H1 (cell line): ENCODE results near the gene OR2AJ1. TPM values are rescaled to one million over a fixed set of nuclear protein-coding genes. Genes with fewer than 3 reads are reported as not detected.

Experiments
- CTCF ChIA-PET: fragments of 300-600 bp; sonication (Branson Sonifier 250); formaldehyde crosslinking; loops from one replicate; lab custom pipeline; 2021; ENCODE audit not compliant: partially characterized antibody; lab: Charles Lee
- POLR2A ChIA-PET: fragments of 300-600 bp; sonication (Branson Sonifier 250); formaldehyde crosslinking; loops from one replicate; lab custom pipeline; 2021; ENCODE audit warnings: inconsistent platforms; ENCODE audit not compliant: partially characterized antibody; lab: Charles Lee
- DNase-seq, 2 experiments: peaks; one replicate each; pipeline versions ENCODE4 v3.0.0 to v3.0.0-alpha.2; 2010 to 2022; ENCODE audit warnings: low spot score in 2 of 2, low read depth in 1 of 2, mixed read lengths in 1 of 2
- FAIRE-seq: peaks from 2 replicates; lab custom pipeline; 2011; peaks lifted over from hg19 to GRCh38; lab: Jason Lieb, UNC
- H2AFZ ChIP-seq: 2 replicates; pipeline ENCODE4 v1.8.1; 2012; ENCODE audit warnings: low read length, inconsistent platforms
- H2AK5ac ChIP-seq: 2 replicates; pipeline ENCODE4 v1.6.1; 2013; ENCODE audit warnings: low read depth, low read length
- H2BK120ac ChIP-seq: replicated peaks from 2 replicates; pipeline ENCODE3; 2013; ENCODE audit warnings: low read depth, low read length, inconsistent platforms
- H2BK12ac ChIP-seq: 2 replicates; pipeline ENCODE4 v1.6.1; 2013; ENCODE audit warnings: low read depth, low read length
- H2BK15ac ChIP-seq: 2 replicates; pipeline ENCODE4 v1.6.1; 2013; ENCODE audit warnings: low read length
- H2BK20ac ChIP-seq: 2 replicates; pipeline ENCODE4 v1.6.1; 2013; ENCODE audit warnings: low read length
- H2BK5ac ChIP-seq: 2 replicates; pipeline ENCODE4 v1.6.1; 2013; ENCODE audit warnings: low read depth, low read length
- H3K14ac ChIP-seq: 2 replicates; pipeline ENCODE4 v1.6.1; 2013; ENCODE audit warnings: inconsistent platforms; ENCODE audit not compliant: insufficient read length
- H3K18ac ChIP-seq: 2 replicates; pipeline ENCODE4 v1.6.1; 2013; ENCODE audit warnings: low read length; ENCODE audit errors: extremely low read depth
- H3K23ac ChIP-seq: 2 replicates; pipeline ENCODE4 v1.6.1; 2013; ENCODE audit warnings: inconsistent platforms; ENCODE audit not compliant: insufficient read length
- H3K23me2 ChIP-seq: 2 replicates; pipeline ENCODE4 v1.6.1; 2013; ENCODE audit warnings: low read depth, low read length
- H3K27ac ChIP-seq: 2 replicates; pipeline ENCODE4 v1.6.1; 2011; ENCODE audit warnings: low read depth, low read length, inconsistent platforms
- H3K27me3 ChIP-seq, 4 experiments: replicated peaks in 1 of 4; 1 replicate in 1 of 4; 2 replicates in 3 of 4; pipeline versions ENCODE4 v1.6.1 to v1.8.1; 2011 to 2013; ENCODE audit warnings: low read length in 3 of 4, mild to moderate bottlenecking in 3 of 4, inconsistent platforms in 2 of 4, mixed read lengths in 2 of 4, moderate library complexity in 1 of 4; ENCODE audit not compliant: control insufficient read depth in 3 of 4, insufficient read depth in 3 of 4; ENCODE audit errors: extremely low read depth in 1 of 4
- H3K36me3 ChIP-seq, 4 experiments: 2 replicates each; pipeline versions ENCODE4 v1.6.1 to v1.8.1; 2011 to 2013; ENCODE audit warnings: mild to moderate bottlenecking in 4 of 4, low read length in 3 of 4, moderate library complexity in 2 of 4, control low read depth in 1 of 4, inconsistent platforms in 1 of 4; ENCODE audit not compliant: insufficient read depth in 4 of 4, control insufficient read depth in 2 of 4
- H3K4ac ChIP-seq: replicated peaks from 2 replicates; pipeline ENCODE3; 2013; ENCODE audit warnings: low read length, low read depth, mixed read lengths, inconsistent platforms; ENCODE audit not compliant: insufficient read length
- H3K4me1 ChIP-seq, 4 experiments: replicated peaks in 1 of 4; 1 replicate in 1 of 4; 2 replicates in 3 of 4; pipeline versions ENCODE4 v1.6.1 to v1.8.1; 2011 to 2013; ENCODE audit warnings: low read length in 3 of 4, inconsistent platforms in 2 of 4, mixed read lengths in 1 of 4; ENCODE audit not compliant: insufficient read depth in 4 of 4, control insufficient read depth in 3 of 4
- H3K4me2 ChIP-seq, 2 experiments: 2 replicates each; pipeline versions ENCODE4 v1.6.1 to v1.8.1; 2011 to 2013; ENCODE audit warnings: low read depth in 2 of 2, low read length in 2 of 2, control low read depth in 1 of 2, inconsistent platforms in 1 of 2, mild to moderate bottlenecking in 1 of 2; ENCODE audit not compliant: insufficient read depth in 1 of 2
- H3K4me3 ChIP-seq, 4 experiments: fragments of 200-600, 300-600 bp in 1 of 4; sonication (generic), shearing (Covaris generic), sonication (Bioruptor Twin) in 1 of 4; 2 replicates each; pipeline versions ENCODE4 v1.5.1 to v1.8.1; 2011 to 2016; ENCODE audit warnings: low read length in 4 of 4, low read depth in 3 of 4, control low read depth in 2 of 4, inconsistent platforms in 2 of 4, mild to moderate bottlenecking in 2 of 4, mixed read lengths in 1 of 4, moderate library complexity in 1 of 4; ENCODE audit not compliant: insufficient read depth in 2 of 4; ENCODE audit errors: extremely low read depth in 1 of 4
- H3K56ac ChIP-seq: replicated peaks from 2 replicates; pipeline ENCODE3; 2013; ENCODE audit warnings: low read depth, mild to moderate bottlenecking, mixed read lengths, low read length, inconsistent platforms; ENCODE audit not compliant: insufficient read length
- H3K79me1 ChIP-seq: 2 replicates; pipeline ENCODE4 v1.6.1; 2013; ENCODE audit warnings: low read depth, low read length, control low read depth
- H3K79me2 ChIP-seq, 2 experiments: 2 replicates each; pipeline versions ENCODE4 v1.6.1 to v1.8.1; 2012 to 2013; ENCODE audit warnings: low read length in 2 of 2, mild to moderate bottlenecking in 2 of 2, inconsistent platforms in 1 of 2; ENCODE audit not compliant: insufficient read depth in 2 of 2, control insufficient read depth in 1 of 2
- H3K9ac ChIP-seq, 4 experiments: replicated peaks in 1 of 4; 1 replicate in 1 of 4; 2 replicates in 3 of 4; pipeline versions ENCODE4 v1.6.1 to v1.8.1; 2011 to 2013; ENCODE audit warnings: low read depth in 3 of 4, low read length in 3 of 4, control low read depth in 2 of 4, mild to moderate bottlenecking in 2 of 4, moderate library complexity in 2 of 4, inconsistent platforms in 1 of 4; ENCODE audit errors: extremely low read depth in 1 of 4
- H3K9me3 ChIP-seq, 2 experiments: 2 replicates each; pipeline versions ENCODE4 v1.6.1 to v1.8.1; 2012 to 2013; ENCODE audit warnings: mild to moderate bottlenecking in 2 of 2, moderate library complexity in 2 of 2, control low read depth in 1 of 2, inconsistent platforms in 1 of 2, low read depth in 1 of 2, low read length in 1 of 2, mixed read lengths in 1 of 2; ENCODE audit not compliant: insufficient read depth in 2 of 2
- H4K20me1 ChIP-seq, 2 experiments: replicated peaks in 1 of 2; 2 replicates each; pipeline versions ENCODE3 to v1.8.1; 2011 to 2013; ENCODE audit warnings: inconsistent platforms in 2 of 2, low read length in 2 of 2, mild to moderate bottlenecking in 1 of 2; ENCODE audit not compliant: insufficient read depth in 2 of 2, control insufficient read depth in 1 of 2
- H4K5ac ChIP-seq: 2 replicates; pipeline ENCODE4 v1.6.1; 2013; ENCODE audit warnings: low read length, low read depth, mixed read lengths, inconsistent platforms; ENCODE audit not compliant: insufficient read length
- H4K8ac ChIP-seq: 2 replicates; pipeline ENCODE4 v1.8.0; 2013; ENCODE audit warnings: mild to moderate bottlenecking, moderate library complexity, low read length, inconsistent platforms; ENCODE audit not compliant: insufficient read depth; ENCODE audit errors: extremely low read depth
- H4K91ac ChIP-seq: replicated peaks from 2 replicates; pipeline ENCODE3; 2013; ENCODE audit warnings: low read length, mixed read lengths, inconsistent platforms; ENCODE audit not compliant: insufficient read length
- BACH1 ChIP-seq: IDR thresholded peaks from 2 replicates; pipeline ENCODE4 v1.6.1; 2012; ENCODE audit warnings: low read length, improper control_type of control experiment
- CEBPB ChIP-seq: IDR thresholded peaks from 2 replicates; pipeline ENCODE4 v1.6.1; 2012; ENCODE audit warnings: low read depth, low read length
- CTCF ChIP-seq, 3 experiments: IDR thresholded peaks; 1 replicate in 2 of 3; 2 replicates in 1 of 3; pipeline versions ENCODE4 v1.5.1 to v1.6.1; 2011; ENCODE audit warnings: low read length in 3 of 3, mild to moderate bottlenecking in 3 of 3, inconsistent platforms in 2 of 3, low read depth in 1 of 3, moderate library complexity in 1 of 3; ENCODE audit not compliant: insufficient read depth in 1 of 3; ENCODE audit errors: control extremely low read depth in 1 of 3
- FOSL1 ChIP-seq: IDR thresholded peaks from 2 replicates; pipeline ENCODE4 v1.6.1; 2011; ENCODE audit warnings: mild to moderate bottlenecking, low read depth, low read length, moderate library complexity; ENCODE audit not compliant: insufficient read depth
- PHF8 ChIP-seq: fragments of 200-600 bp; sonication (generic); conservative IDR thresholded peaks from 2 replicates; pipeline ENCODE4 v1.7.1; 2012; ENCODE audit warnings: low read depth, mild to moderate bottlenecking, inconsistent platforms, low read length, moderate library complexity
- POU5F1 ChIP-seq: IDR thresholded peaks from 2 replicates; pipeline ENCODE4 v1.6.1; 2011; ENCODE audit warnings: low read depth, mild to moderate bottlenecking, low read length, moderate library complexity
- RBBP5 ChIP-seq: IDR thresholded peaks from 2 replicates; pipeline ENCODE4 v1.7.1; 2012; ENCODE audit warnings: low read depth, mild to moderate bottlenecking, inconsistent platforms, low read length, moderate library complexity, borderline replicate concordance
- SIN3A ChIP-seq, 2 experiments: IDR thresholded peaks in 1 of 2; conservative IDR thresholded peaks in 1 of 2; 2 replicates each; pipeline ENCODE4 v1.6.1; 2011 to 2012; ENCODE audit warnings: low read length in 2 of 2, improper control_type of control experiment in 1 of 2, low read depth in 1 of 2, mild to moderate bottlenecking in 1 of 2
- TAF7 ChIP-seq: optimal IDR thresholded peaks from 2 replicates; pipeline ENCODE3; 2011; ENCODE audit warnings: low read depth, mild to moderate bottlenecking, inconsistent platforms, low read length, moderate library complexity, borderline replicate concordance
- WGBS, 2 experiments: shearing (Covaris generic) in 1 of 2; methylation state at CpG; one replicate each; pipeline versions ENCODE4 v1.1.6 to v1.1.7; 2013 to 2015; ENCODE audit warnings: low lambda C conversion rate in 2 of 2, mixed read lengths in 2 of 2, inconsistent platforms in 1 of 2, low coverage in 1 of 2, missing lambda C conversion rate in 1 of 2; ENCODE audit not compliant: insufficient replicate concordance in 2 of 2, insufficient coverage in 1 of 2, insufficient read length in 1 of 2; ENCODE audit errors: extremely low coverage in 1 of 2, missing lambda C conversion rate in 1 of 2; 5-methylcytosine and 5-hydroxymethylcytosine counted together
- polyA plus RNA-seq, 7 experiments: library from polyadenylated mRNA; depleted of rRNA in 3 of 7; stranded (reverse) in 5 of 7; unstranded in 2 of 7; fragments of >200 nt in 5 of 7; fragments of 200-250 nt in 2 of 7; gene quantifications; 1 replicate in 5 of 7; 2 replicates in 1 of 7; 4 replicates in 1 of 7; pipeline versions ENCODE4 v1.2.1 to v1.2.3, GENCODE V29; 2011 to 2013; ENCODE audit warnings: missing spikeins in 2 of 7, mixed read lengths in 2 of 7
- total RNA-seq: library from RNA; stranded (reverse); fragmentation: NEBNext Ultra II Directional; extraction: Animal tissue kit (Norgen Biotek cat#: 25700); gene quantifications from 2 replicates; pipeline ENCODE4 v1.2.1, GENCODE V29; 2021
- TF ChIP-seq, protein P1 (sequence below): IDR thresholded peaks from 2 replicates; pipeline ENCODE4 v1.6.1; 2012; ENCODE audit warnings: inconsistent platforms

The OR2AJ1 gene
- total and polyA plus RNA-seq, 2 of the 8 experiments (the other 6 are each of a cell fraction or from before 2014, with no cell fraction given) = not detected

DNA sequence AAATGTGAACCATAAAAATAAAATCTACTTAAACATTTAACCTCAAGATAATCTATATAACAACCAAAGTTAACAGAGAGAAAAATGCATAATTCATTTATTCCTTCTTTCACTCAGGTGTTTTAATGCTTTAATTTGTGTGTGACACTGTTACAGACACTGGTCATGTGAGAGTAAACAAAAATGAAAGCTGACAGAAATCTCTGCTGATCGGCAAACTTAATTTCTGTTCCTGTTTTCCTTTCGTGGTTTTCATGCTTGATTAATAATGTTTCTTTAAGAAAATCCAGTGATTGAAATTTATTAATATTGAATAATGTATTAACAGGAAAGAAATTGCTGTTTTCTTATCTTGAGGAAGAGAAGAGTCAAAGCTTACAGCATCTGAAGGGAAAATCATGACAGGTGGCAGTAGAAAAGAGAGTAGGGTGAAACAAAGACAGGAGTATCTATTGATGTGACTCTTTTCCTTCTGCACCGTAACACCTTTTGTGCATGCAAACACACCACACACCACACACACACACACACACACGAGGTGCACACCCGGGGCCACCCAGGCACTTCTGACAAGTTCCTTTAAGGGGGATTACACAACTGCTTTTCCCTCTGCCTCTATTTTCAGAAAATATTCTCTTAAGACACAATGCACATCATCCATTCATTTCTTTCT is 42.0 kb downstream of the OR2AJ1 start:
- Histone ChIP-seq H3K23ac (no peak overlapping the region), H3K36me3 (no peaks in the 10 kb centered on the region), H3K4me2 (no peak overlapping the region), H3K79me1 (no peaks in the 10 kb centered on the region), H3K4me1 (no peaks in the 10 kb centered on the region), H4K91ac (no peak overlapping the region), H3K79me2 (no peaks in the 10 kb centered on the region), H3K27me3 (no peaks in the 10 kb centered on the region), H3K4ac (no peak overlapping the region), H2AFZ (no peak overlapping the region), H2BK120ac (no peak overlapping the region), H3K23me2 (no peaks in the 10 kb centered on the region), H2BK20ac (no peak overlapping the region), H3K9me3 (peaks cover 44 to 48% of the 10 kb centered on the region in 2 experiments), H2BK12ac (no peak overlapping the region), H2BK15ac (no peak overlapping the region), H3K9ac (no peak overlapping the region), H4K5ac (no peak overlapping the region), H2AK5ac (no peak overlapping the region), H4K8ac (no peak overlapping the region), H3K18ac (no peak overlapping the region), H3K14ac (no peak overlapping the region), H4K20me1 (no peaks in the 10 kb centered on the region), H3K4me3 (no peak overlapping the region), H3K56ac (no peak overlapping the region), H3K27ac (no peak overlapping the region), H2BK5ac (no peak overlapping the region)
- ChIA-PET CTCF (no interaction called here), POLR2A (no interaction called here)
- no peak for FAIRE-seq
- no peak for DNase-seq
- 73% methylated on average over 5 of the region's 5 CpGs; no CpG with 5 or more reads in 1 of the 2 experiments for WGBS, 2 experiments
- TF ChIP-seq BACH1 (no peak), TAF7 (no peak), RBBP5 (no peak), CEBPB (no peak), CTCF (IDR thresholded peaks at IDR 0.05; ENCODE audit: control extremely low read depth in 1 of 3, insufficient read depth in 1 of 3, low read depth in 1 of 3, low read length in 3 of 3) (no peak), FOSL1 (no peak), PHF8 (no peak), POU5F1 (no peak), SIN3A (conservative IDR thresholded peaks at IDR 0.05 in 1 of 2, IDR thresholded peaks at IDR 0.05 in 1 of 2; ENCODE audit: low read depth in 1 of 2, low read length in 2 of 2) (no peak)
- TF ChIP-seq, protein P1, sequence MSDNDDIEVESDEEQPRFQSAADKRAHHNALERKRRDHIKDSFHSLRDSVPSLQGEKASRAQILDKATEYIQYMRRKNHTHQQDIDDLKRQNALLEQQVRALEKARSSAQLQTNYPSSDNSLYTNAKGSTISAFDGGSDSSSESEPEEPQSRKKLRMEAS = no peak
